GM13976 (cell line): ENCODE data around the gene FXYD1.

Source experiments
- DNase-seq: peaks from one replicate; pipeline ENCODE4 v3.0.0; 2012; ENCODE audit warnings: low spot score
- CTCF ChIP-seq: IDR thresholded peaks from 2 replicates; pipeline ENCODE4 v1.5.1; 2012; ENCODE audit warnings: borderline replicate concordance, mild to moderate bottlenecking; ENCODE audit not compliant: insufficient read depth; ENCODE audit errors: extremely low read depth, missing control alignments, control extremely low read depth
- in situ Hi-C: fragments of 300-500 bp; cut with MboI; formaldehyde crosslinking; loops from one replicate; pipeline ENCODE4 v1.12.0; 2022; ENCODE audit warnings: low sequenced_read_pairs, mixed read lengths, inconsistent platforms; ENCODE audit not compliant: unreplicated experiment

Gene FXYD1

GRCh38 chr19:35132254-35132653 is 6.4 kb upstream of the FXYD1 start:
- DNase-seq: no peak
- in situ Hi-C loops: no loop called here
- TF ChIP-seq CTCF: no peak

GRCh38 chr19:35133826-35134225 is 4.8 kb upstream of the FXYD1 start:
- no peak for TF ChIP-seq CTCF
- in situ Hi-C loops: no loop called here
- DNase-seq: no peak

- in situ Hi-C loops: no loop called here
- no peak for TF ChIP-seq CTCF
- DNase-seq: no peak
Observed at GRCh38 chr19:35134601-35135242, 3.9 kb upstream of the FXYD1 start, which contains the start of gene LGI4. TSS of gene LGI4 (minus strand) at chr19:35135059. CDS start at chr19:35134680, 379 bp downstream.

GRCh38 chr19:35135389-35135909 is 3.2 kb upstream of the FXYD1 start:
- peak; percentile 92 for DNase-seq
- in situ Hi-C loops: no loop called here
- peak; percentile 84 for TF ChIP-seq CTCF

- no peak for DNase-seq
- no peak for TF ChIP-seq CTCF
- in situ Hi-C loops: no loop called here
Observed at GRCh38 chr19:35136231-35136630, 2.4 kb upstream of the FXYD1 start.

GRCh38 chr19:35136977-35137702 is 1.5 kb upstream of the FXYD1 start:
- DNase-seq: no peak
- in situ Hi-C loops: no loop called here
- no peak for TF ChIP-seq CTCF
